Fibroblast of the aortic adventitia (primary cell): Measurements from ENCODE around the gene AFG3L2. TPM values are rescaled to one million over a fixed set of nuclear protein-coding genes. Genes with fewer than 3 reads are reported as not detected.
"Not testable (repeated sequence)": the region's sequence is repeated elsewhere in the genome, so short reads cannot be mapped to it uniquely, and the experiment has no call there.

ENCODE experiments used
- DNase-seq: peaks from one replicate; pipeline ENCODE4 v3.0.0-alpha.2; 2010; ENCODE audit warnings: low read depth
- H3K4me3 ChIP-seq: 2 replicates; pipeline ENCODE4 v1.5.1; 2011; ENCODE audit warnings: low read depth, mild to moderate bottlenecking, control low read depth, low read length, moderate library complexity
- total RNA-seq: library from RNA; depleted of rRNA; stranded (reverse); fragments of >200 nt; gene quantifications from 2 replicates; pipeline ENCODE4 v1.2.3, GENCODE V29; 2012; ENCODE audit warnings: low replicate concordance
- TF ChIP-seq, protein P1 (sequence below): IDR thresholded peaks from 2 replicates; pipeline ENCODE4 v1.5.1; 2011; ENCODE audit warnings: mild to moderate bottlenecking, low read length, control low read depth, inconsistent platforms; ENCODE audit not compliant: insufficient read depth

The AFG3L2 gene
- total RNA-seq, 1 donor, result 37.3 TPM

DNA sequence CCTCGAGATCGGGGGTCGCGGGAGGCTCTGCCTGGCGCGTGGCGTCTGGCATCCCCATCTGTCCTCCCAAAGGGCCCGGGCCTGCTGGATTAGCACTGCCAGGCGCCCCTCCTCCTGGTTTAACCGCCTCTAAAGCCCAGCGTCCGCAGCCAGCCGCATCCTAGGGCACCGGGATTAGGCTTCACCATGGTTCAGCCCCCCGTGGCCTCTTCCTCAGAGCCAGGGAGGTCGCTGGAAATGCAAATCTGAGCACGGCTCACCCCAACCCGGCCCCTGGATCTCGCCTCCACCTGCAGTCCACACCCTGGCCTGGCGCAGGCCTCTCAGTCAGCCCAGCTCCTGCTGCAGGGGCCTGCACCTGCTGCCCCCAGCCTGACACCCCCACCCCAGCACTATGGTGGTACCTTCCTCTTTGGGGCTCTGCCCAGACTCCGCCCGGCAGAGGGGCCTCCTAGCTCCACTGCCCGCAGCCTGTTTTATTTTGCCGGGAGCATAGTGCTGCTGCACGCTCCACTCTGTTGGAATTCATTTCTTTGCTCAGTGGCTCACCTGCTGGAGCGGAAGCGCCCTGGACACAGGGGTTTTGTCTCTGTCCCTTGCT is 43.9 kb upstream of the AFG3L2 start:
- H3K4me3 ChIP-seq, result peak overlapping the region; percentile 25
- DNase-seq, result no peak
- TF ChIP-seq, protein P1, sequence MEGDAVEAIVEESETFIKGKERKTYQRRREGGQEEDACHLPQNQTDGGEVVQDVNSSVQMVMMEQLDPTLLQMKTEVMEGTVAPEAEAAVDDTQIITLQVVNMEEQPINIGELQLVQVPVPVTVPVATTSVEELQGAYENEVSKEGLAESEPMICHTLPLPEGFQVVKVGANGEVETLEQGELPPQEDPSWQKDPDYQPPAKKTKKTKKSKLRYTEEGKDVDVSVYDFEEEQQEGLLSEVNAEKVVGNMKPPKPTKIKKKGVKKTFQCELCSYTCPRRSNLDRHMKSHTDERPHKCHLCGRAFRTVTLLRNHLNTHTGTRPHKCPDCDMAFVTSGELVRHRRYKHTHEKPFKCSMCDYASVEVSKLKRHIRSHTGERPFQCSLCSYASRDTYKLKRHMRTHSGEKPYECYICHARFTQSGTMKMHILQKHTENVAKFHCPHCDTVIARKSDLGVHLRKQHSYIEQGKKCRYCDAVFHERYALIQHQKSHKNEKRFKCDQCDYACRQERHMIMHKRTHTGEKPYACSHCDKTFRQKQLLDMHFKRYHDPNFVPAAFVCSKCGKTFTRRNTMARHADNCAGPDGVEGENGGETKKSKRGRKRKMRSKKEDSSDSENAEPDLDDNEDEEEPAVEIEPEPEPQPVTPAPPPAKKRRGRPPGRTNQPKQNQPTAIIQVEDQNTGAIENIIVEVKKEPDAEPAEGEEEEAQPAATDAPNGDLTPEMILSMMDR, result no peak

DNA sequence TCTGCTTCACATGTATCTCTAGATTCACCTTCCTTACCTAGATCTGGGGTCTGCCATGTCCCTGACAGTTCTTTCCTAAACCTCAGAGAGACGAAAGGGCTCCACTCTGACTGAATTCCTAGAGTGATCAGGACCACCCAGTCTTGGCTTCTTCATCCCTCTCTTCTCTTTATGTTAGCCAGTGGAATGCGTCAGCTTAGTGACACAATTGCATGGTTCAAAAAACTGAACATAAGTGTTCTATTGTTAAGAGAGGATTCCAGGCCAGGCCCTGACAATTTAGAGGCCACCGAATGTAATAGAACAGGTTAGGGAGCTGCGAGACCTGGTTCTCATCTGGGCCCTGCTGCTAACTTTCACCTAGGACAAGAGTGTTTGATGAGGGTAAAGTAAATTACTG is 40.7 kb upstream of the AFG3L2 start:
- DNase-seq, result no peak
- TF ChIP-seq, protein P1, result no peak

DNA sequence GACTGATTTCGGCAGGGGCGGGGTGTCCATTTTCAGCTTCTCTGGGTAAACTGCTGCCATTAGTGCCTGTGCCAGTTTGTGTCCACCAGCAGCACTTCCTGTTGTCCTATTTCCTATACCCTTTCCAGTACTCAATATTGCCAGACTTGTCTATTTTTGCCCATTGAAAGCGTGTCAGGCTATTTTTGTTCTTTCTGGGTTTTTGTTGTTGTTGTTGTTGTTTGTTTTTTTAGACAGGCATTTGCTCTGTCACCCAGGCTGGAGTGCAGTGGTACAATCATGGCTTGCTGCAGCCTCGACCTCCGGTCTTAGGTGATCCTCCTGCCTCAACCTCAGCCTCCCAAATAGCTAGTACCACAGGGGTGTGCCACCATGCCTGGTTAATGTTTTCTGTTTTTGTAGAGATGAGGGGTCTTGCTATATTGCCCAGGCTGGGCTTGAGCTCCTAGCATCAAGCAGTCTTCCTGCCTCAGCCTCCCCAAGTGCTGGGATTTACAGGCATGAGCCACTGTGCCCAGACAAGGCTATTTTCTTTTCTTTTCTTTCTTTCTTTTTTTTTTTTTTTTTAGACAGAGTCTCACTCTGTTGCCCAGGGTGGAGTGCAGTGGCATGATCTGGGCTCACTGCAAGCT is 39.2 kb upstream of the AFG3L2 start:
- no peak for DNase-seq
- H3K4me3 ChIP-seq, result no peak overlapping the region
- TF ChIP-seq, protein P1, result no peak

More for the DNA sequence above, 40.7 kb upstream of the AFG3L2 start:
- no peak overlapping the region for H3K4me3 ChIP-seq

GRCh38 chr18:12411456-12411855 is 34.4 kb upstream of the AFG3L2 start:
- H3K4me3 ChIP-seq, result no peak overlapping the region
- DNase-seq, result no peak
- TF ChIP-seq, protein P1, result no peak

- not testable (repeated sequence) for H3K4me3 ChIP-seq, DNase-seq
These were observed 33.7 kb upstream of the AFG3L2 start for GRCh38 chr18:12410747-12411146.

- no peak overlapping the region for H3K4me3 ChIP-seq
- TF ChIP-seq, protein P1, result no peak
- no peak for DNase-seq
These were observed 33.1 kb upstream of the AFG3L2 start for GRCh38 chr18:12410081-12410481.

GRCh38 chr18:12409469-12409868 is 32.4 kb upstream of the AFG3L2 start:
- H3K4me3 ChIP-seq, result no peak overlapping the region
- no peak for DNase-seq
- TF ChIP-seq, protein P1, result no peak
